ENCODE measurements around the gene TXNDC17.

GRCh38 chr17:6668727-6669425 lies 28.0 kb downstream of the TXNDC17 start:
- TF ChIP-seq CTCF (conservative IDR thresholded peaks at IDR 0.05) (no peak), EZH2 (IDR thresholded peaks at IDR 0.05; ENCODE audit: low read depth) (no peak)

All from PC-9 (cell line).